Measurements from ENCODE around the gene APP.

- TF ChIP-seq CTCF (IDR thresholded peaks at IDR 0.05; ENCODE audit: poor library complexity): peak; percentile 42
- no peak for TF ChIP-seq EZH2 (IDR thresholded peaks at IDR 0.05; ENCODE audit: borderline replicate concordance)
- no peak for TF ChIP-seq EZH2phosphoT487 (IDR thresholded peaks at IDR 0.05; ENCODE audit: low read depth, severe bottlenecking, unreplicated experiment)
These were observed 274.9 kb downstream of the APP start for GRCh38 chr21:25895565-25896205.
